ENCODE data around the gene MLXIP. TPM values are rescaled to one million over a fixed set of nuclear protein-coding genes. Genes with fewer than 3 reads are reported as not detected.

Gene MLXIP
- total RNA-seq, 1 donor from 2014 or later, result 1.9 TPM

DNA sequence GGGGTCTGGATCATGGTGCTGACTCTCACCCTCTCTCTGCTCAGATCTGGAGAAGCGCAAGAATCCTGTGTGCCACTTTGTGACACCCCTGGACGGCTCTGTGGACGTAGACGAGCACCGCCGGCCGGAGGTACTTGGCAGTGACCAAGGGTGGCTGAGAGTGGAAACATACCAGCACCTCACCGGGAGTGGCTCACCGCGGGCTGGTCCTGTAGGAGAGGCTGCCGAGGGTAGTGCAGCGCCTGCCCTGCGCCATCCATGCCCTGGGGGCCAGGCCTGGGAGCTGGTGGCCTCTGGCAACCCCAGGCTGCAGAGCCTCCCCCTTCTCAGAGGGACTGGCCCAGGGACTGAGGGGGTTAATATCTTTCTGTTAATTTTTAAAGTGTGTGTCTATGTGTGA is 49.3 kb downstream of the MLXIP start:
- Histone ChIP-seq H4K20me1 (ENCODE audit: low read depth) (no peaks in the 10 kb centered on the region), H3K27ac (no peak overlapping the region), H3K4me3 (no peak overlapping the region), H2AFZ (replicated peaks) (no peak overlapping the region), H3K9ac (no peak overlapping the region), H3K4me1 (no peaks in the 10 kb centered on the region), H3K27me3 (no peaks in the 10 kb centered on the region), H3K4me2 (no peak overlapping the region), H3K79me2 (ENCODE audit: low read depth) (no peaks in the 10 kb centered on the region), H3K36me3 (no peaks in the 10 kb centered on the region), H3K9me3 (ENCODE audit: low read depth) (no peaks in the 10 kb centered on the region), H3F3A (ENCODE audit: low read depth) (no peaks in the 10 kb centered on the region)
- TF ChIP-seq EZH2phosphoT487 (IDR thresholded peaks at IDR 0.05) (no peak), EZH2 (IDR thresholded peaks at IDR 0.05) (no peak)
- TF ChIP-seq, protein P1, sequence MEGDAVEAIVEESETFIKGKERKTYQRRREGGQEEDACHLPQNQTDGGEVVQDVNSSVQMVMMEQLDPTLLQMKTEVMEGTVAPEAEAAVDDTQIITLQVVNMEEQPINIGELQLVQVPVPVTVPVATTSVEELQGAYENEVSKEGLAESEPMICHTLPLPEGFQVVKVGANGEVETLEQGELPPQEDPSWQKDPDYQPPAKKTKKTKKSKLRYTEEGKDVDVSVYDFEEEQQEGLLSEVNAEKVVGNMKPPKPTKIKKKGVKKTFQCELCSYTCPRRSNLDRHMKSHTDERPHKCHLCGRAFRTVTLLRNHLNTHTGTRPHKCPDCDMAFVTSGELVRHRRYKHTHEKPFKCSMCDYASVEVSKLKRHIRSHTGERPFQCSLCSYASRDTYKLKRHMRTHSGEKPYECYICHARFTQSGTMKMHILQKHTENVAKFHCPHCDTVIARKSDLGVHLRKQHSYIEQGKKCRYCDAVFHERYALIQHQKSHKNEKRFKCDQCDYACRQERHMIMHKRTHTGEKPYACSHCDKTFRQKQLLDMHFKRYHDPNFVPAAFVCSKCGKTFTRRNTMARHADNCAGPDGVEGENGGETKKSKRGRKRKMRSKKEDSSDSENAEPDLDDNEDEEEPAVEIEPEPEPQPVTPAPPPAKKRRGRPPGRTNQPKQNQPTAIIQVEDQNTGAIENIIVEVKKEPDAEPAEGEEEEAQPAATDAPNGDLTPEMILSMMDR (IDR thresholded peaks at IDR 0.05), result no peak
- Mint-ChIP-seq H3K4me3 (no peak overlapping the region), H3K27ac (no peak overlapping the region), H3K4me1 (peaks cover 6% of the 10 kb centered on the region), H3K27me3 (ENCODE audit: insufficient read depth, low read depth) (peaks cover 4% of the 10 kb centered on the region), H3K9me3 (no peaks in the 10 kb centered on the region), H3K36me3 (peaks cover 8% of the 10 kb centered on the region)
- DNase-seq (ENCODE audit: low spot score), result no peak

DNA sequence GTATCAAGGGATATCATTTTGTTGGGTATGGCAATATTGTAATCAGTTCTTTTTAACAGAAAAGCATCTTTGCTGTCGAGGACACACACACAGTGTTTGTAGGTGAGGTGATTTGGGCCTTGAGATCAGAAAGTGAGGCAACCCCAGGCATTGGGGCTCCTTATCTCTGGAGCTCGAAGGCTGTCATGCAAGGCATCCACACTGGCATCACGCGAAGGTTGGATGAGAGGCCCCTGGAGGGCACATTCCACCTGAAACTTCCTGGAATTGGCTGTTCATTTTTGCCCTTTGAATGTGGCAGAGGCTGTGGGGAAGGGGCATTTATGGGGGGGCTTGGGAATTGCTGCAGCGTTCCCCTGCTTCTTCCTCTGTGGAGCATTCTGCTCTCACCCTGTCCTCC is 49.9 kb downstream of the MLXIP start:
- peaks cover 8% of the 10 kb centered on the region for H3K36me3 Mint-ChIP-seq
- no peaks in the 10 kb centered on the region for H3K36me3 ChIP-seq

DNA sequence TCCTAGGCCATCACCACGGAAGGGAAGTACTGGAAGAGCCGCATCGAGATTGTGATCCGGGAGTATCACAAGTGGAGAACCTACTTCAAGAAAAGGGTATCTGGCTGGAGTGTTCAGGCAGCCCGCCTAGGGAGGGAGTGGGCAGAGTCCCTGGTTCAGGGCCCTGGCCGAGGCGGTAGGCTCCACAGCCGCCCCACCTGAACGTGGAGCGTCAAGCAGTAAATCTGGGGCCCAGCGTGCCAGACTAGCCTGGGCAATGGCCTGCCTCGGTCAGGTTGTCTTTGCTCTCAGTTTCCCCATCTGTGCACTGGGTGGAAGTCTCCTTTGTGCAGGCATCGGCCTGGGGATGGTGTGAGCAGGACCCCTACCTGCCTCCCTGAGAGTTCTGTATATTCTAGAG is 50.6 kb downstream of the MLXIP start:
- TF ChIP-seq EZH2phosphoT487 (IDR thresholded peaks at IDR 0.05) (no peak), EZH2 (IDR thresholded peaks at IDR 0.05) (no peak)
- no peak overlapping the region for H3K27ac ChIP-seq
- no peak overlapping the region for H3K27ac Mint-ChIP-seq
- H3K27me3 ChIP-seq, result no peaks in the 10 kb centered on the region
- peaks cover 4% of the 10 kb centered on the region for H3K27me3 Mint-ChIP-seq (ENCODE audit: insufficient read depth, low read depth)
- H3K79me2 ChIP-seq (ENCODE audit: low read depth), result no peaks in the 10 kb centered on the region
- H3K4me3 Mint-ChIP-seq, result no peak overlapping the region
- no peaks in the 10 kb centered on the region for H3F3A ChIP-seq (ENCODE audit: low read depth)
- H3K4me1 ChIP-seq, result no peaks in the 10 kb centered on the region
- H3K9me3 ChIP-seq (ENCODE audit: low read depth), result no peaks in the 10 kb centered on the region
- H3K36me3 ChIP-seq, result no peaks in the 10 kb centered on the region
- DNase-seq (ENCODE audit: low spot score), result no peak
- no peak overlapping the region for H3K4me3 ChIP-seq
- H2AFZ ChIP-seq (replicated peaks), result no peak overlapping the region
- H4K20me1 ChIP-seq (ENCODE audit: low read depth), result no peaks in the 10 kb centered on the region
- no peaks in the 10 kb centered on the region for H3K9me3 Mint-ChIP-seq
- no peaks in the 10 kb centered on the region for H3K4me1 Mint-ChIP-seq
- peaks cover 11% of the 10 kb centered on the region for H3K36me3 Mint-ChIP-seq
- H3K4me2 ChIP-seq, result no peak overlapping the region
- no peak overlapping the region for H3K9ac ChIP-seq

More for the DNA sequence above, 49.9 kb downstream of the MLXIP start:
- Histone ChIP-seq H3K27ac (no peak overlapping the region), H3F3A (ENCODE audit: low read depth) (no peaks in the 10 kb centered on the region), H2AFZ (replicated peaks) (no peak overlapping the region), H3K27me3 (no peaks in the 10 kb centered on the region), H3K79me2 (ENCODE audit: low read depth) (no peaks in the 10 kb centered on the region), H3K4me1 (no peaks in the 10 kb centered on the region), H3K4me2 (no peak overlapping the region), H3K9me3 (ENCODE audit: low read depth) (no peaks in the 10 kb centered on the region), H3K4me3 (no peak overlapping the region), H4K20me1 (ENCODE audit: low read depth) (no peaks in the 10 kb centered on the region), H3K9ac (no peak overlapping the region)
- H3K27me3 Mint-ChIP-seq (ENCODE audit: insufficient read depth, low read depth), result peaks cover 4% of the 10 kb centered on the region
- H3K27ac Mint-ChIP-seq, result no peak overlapping the region
- DNase-seq (ENCODE audit: low spot score), result no peak
- no peak for TF ChIP-seq EZH2 (IDR thresholded peaks at IDR 0.05)
- TF ChIP-seq, protein P1 (IDR thresholded peaks at IDR 0.05), result no peak
- no peak for TF ChIP-seq EZH2phosphoT487 (IDR thresholded peaks at IDR 0.05)
- peaks cover 1% of the 10 kb centered on the region for H3K4me1 Mint-ChIP-seq
- H3K9me3 Mint-ChIP-seq, result no peaks in the 10 kb centered on the region
- H3K4me3 Mint-ChIP-seq, result no peak overlapping the region

DNA sequence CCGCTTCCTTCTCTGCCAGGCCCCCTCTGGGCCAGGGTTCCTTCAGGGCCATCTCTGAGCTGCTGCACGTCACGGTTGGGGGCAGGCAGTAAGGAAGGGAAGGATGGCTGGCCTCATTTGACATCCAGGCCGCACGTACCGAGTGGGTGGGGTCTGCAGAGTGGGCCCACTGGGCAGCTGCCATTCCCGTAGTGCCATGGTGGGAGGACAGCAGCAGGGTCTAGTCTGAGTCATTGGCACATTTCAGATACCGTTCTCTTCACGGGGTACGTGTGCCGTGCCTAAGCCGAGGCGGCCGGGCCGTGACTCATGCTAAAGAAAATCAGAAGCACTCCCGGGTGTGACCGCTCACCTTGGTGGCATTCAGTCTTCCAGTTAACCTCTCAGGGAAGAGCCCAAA is 51.6 kb downstream of the MLXIP start:
- Histone ChIP-seq H4K20me1 (ENCODE audit: low read depth) (no peaks in the 10 kb centered on the region), H3K9me3 (ENCODE audit: low read depth) (no peaks in the 10 kb centered on the region), H3F3A (ENCODE audit: low read depth) (no peaks in the 10 kb centered on the region), H3K4me2 (no peak overlapping the region), H3K9ac (no peak overlapping the region), H2AFZ (replicated peaks) (no peak overlapping the region), H3K27me3 (no peaks in the 10 kb centered on the region), H3K27ac (no peak overlapping the region), H3K36me3 (no peaks in the 10 kb centered on the region), H3K4me3 (no peak overlapping the region), H3K79me2 (ENCODE audit: low read depth) (no peaks in the 10 kb centered on the region), H3K4me1 (no peaks in the 10 kb centered on the region)
- TF ChIP-seq, protein P1 (IDR thresholded peaks at IDR 0.05), result no peak
- TF ChIP-seq EZH2phosphoT487 (IDR thresholded peaks at IDR 0.05), result no peak
- no peak for TF ChIP-seq EZH2 (IDR thresholded peaks at IDR 0.05)
- Mint-ChIP-seq H3K36me3 (peaks cover 13% of the 10 kb centered on the region), H3K9me3 (no peaks in the 10 kb centered on the region), H3K4me3 (no peak overlapping the region), H3K27ac (no peak overlapping the region), H3K27me3 (ENCODE audit: insufficient read depth, low read depth) (peaks cover 4% of the 10 kb centered on the region), H3K4me1 (no peaks in the 10 kb centered on the region)
- DNase-seq (ENCODE audit: low spot score), result no peak
